ENCODE data around the gene STUB1.

GRCh38 chr16:729768-730665 lies 49.8 kb downstream of the STUB1 start:
- TF ChIP-seq CTCF (IDR thresholded peaks at IDR 0.05) (no peak), POLR2AphosphoS5 (IDR thresholded peaks at IDR 0.05) (no peak)

Measured in transverse colon (tissue), 4 donors.